Left lung (tissue), 10 donors: ENCODE measurements around the gene AGBL2. TPM values are rescaled to one million over a fixed set of nuclear protein-coding genes. Genes with fewer than 3 reads are reported as not detected.
A peak's percentile ranks its signal among the peaks of the same experiment; 100 is the strongest.

Experiments used
- ATAC-seq: fragments of 200-7000 bp; cut with Tn5 transposase; one replicate; pipeline ENCODE4 v1.9.1; 2020; ENCODE audit warnings: moderate library complexity
- DNase-seq, 4 donors: peaks; one replicate each; pipeline ENCODE4 v3.0.0-alpha.2; 2013 to 2020
- H3K27ac ChIP-seq, 2 donors: fragments of 200-600 bp; sonication (generic) in 1 of 2; one replicate each; pipeline versions ENCODE4 v1.5.0 to v1.8.0; 2020 to 2021
- H3K27me3 ChIP-seq, 2 donors: fragments of 200-600 bp; sonication (generic) in 1 of 2; one replicate each; pipeline versions ENCODE4 v1.5.0 to v1.8.0; 2020 to 2021
- H3K36me3 ChIP-seq, 2 donors: fragments of 200-600 bp; sonication (generic) in 1 of 2; one replicate each; pipeline versions ENCODE4 v1.5.0 to v1.8.0; 2020 to 2021
- H3K4me1 ChIP-seq, 2 donors: fragments of 200-600 bp; one replicate each; pipeline ENCODE4 v1.8.0; 2021
- H3K4me3 ChIP-seq, 2 donors: fragments of 200-600 bp; sonication (generic) in 1 of 2; one replicate each; pipeline versions ENCODE4 v1.5.0 to v1.8.0; 2020 to 2021; ENCODE audit warnings: mild to moderate bottlenecking in 1 of 2
- H3K9me3 ChIP-seq, 2 donors: fragments of 200-600 bp; sonication (generic) in 1 of 2; one replicate each; pipeline versions ENCODE4 v1.5.0 to v1.8.0; 2020 to 2021
- CTCF ChIP-seq, 2 donors: fragments of 200-600 bp; sonication (generic) in 1 of 2; IDR thresholded peaks; one replicate each; pipeline versions ENCODE4 v1.5.0 to v1.8.0; 2021; ENCODE audit warnings: antibody characterized with exemption in 2 of 2
- intact Hi-C, 2 donors: fragments of 100-400 bp; cut with DNase I; formaldehyde crosslinking; loops; one replicate each; pipeline versions ENCODE4 v1.11.2 to v1.14.2; 2022
- polyA plus RNA-seq, 6 donors: library from polyadenylated mRNA; unstranded; fragments of 120-200 nt; gene quantifications; one replicate each; pipeline ENCODE4 v1.2.1, GENCODE V29; 2013; ENCODE audit not compliant: insufficient read length in 6 of 6
- total RNA-seq, 2 donors: library from RNA; stranded (reverse); fragmentation: NEBNext Ultra II Directional; extraction: Animal tissue kit (Norgen Biotek cat#: 25700); gene quantifications; one replicate each; pipeline ENCODE4 v1.2.1, GENCODE V29; 2021
- donor health status: DM: no; HTN: yes; CAD: no.
- donor health status: DM: no; HTN: no; CAD: no.

Gene AGBL2
- total and polyA plus RNA-seq, 8 donors, result 2.1 to 14.8 (median 8.7) TPM

- no peaks in the 10 kb centered on the region for H3K9me3 ChIP-seq
- ATAC-seq (no peak), DNase-seq (peak in 2 of 4 donors; percentile 54 to 66)
- peaks cover 11 to 100% of the 10 kb centered on the region in 2 donors for H3K36me3 ChIP-seq
- H3K4me1 ChIP-seq, result no peaks in the 10 kb centered on the region
- TF ChIP-seq CTCF (IDR thresholded peaks at IDR 0.05), result no peak
- H3K4me3 ChIP-seq, result no peak overlapping the region
- no peaks in the 10 kb centered on the region for H3K27me3 ChIP-seq
- intact Hi-C loops, result no loop called here
- H3K27ac ChIP-seq, result no peak overlapping the region
Measured at GRCh38 chr11:47732271-47732670, 17.1 kb upstream of the AGBL2 start.

GRCh38 chr11:47731475-47731874 lies 16.3 kb upstream of the AGBL2 start:
- ATAC-seq (no peak), DNase-seq (peak in 1 of 4 donors; percentile 3)
- Histone ChIP-seq H3K27ac (no peak overlapping the region), H3K27me3 (no peaks in the 10 kb centered on the region), H3K36me3 (peaks cover 11 to 100% of the 10 kb centered on the region in 2 donors), H3K4me1 (no peaks in the 10 kb centered on the region), H3K9me3 (no peaks in the 10 kb centered on the region), H3K4me3 (no peak overlapping the region)
- intact Hi-C loops, result no loop called here
- no peak for TF ChIP-seq CTCF (IDR thresholded peaks at IDR 0.05)

GRCh38 chr11:47726878-47727514 lies 11.8 kb upstream of the AGBL2 start:
- Histone ChIP-seq H3K36me3 (peaks cover 6 to 100% of the 10 kb centered on the region in 2 donors), H3K4me1 (peaks cover 0 to 22% of the 10 kb centered on the region in 2 donors), H3K9me3 (no peaks in the 10 kb centered on the region), H3K27ac (no peak overlapping the region), H3K4me3 (no peak overlapping the region), H3K27me3 (no peaks in the 10 kb centered on the region)
- intact Hi-C loops, result no loop called here
- DNase-seq (no peak), ATAC-seq (no peak)
- no peak for TF ChIP-seq CTCF (IDR thresholded peaks at IDR 0.05)

GRCh38 chr11:47726118-47726442 lies 10.9 kb upstream of the AGBL2 start:
- Histone ChIP-seq H3K9me3 (no peaks in the 10 kb centered on the region), H3K4me1 (peaks cover 0 to 22% of the 10 kb centered on the region in 2 donors), H3K27me3 (no peaks in the 10 kb centered on the region), H3K27ac (no peak overlapping the region), H3K4me3 (no peak overlapping the region), H3K36me3 (peaks cover 5 to 100% of the 10 kb centered on the region in 2 donors)
- intact Hi-C loops, result no loop called here
- DNase-seq (no peak), ATAC-seq (no peak)
- no peak for TF ChIP-seq CTCF (IDR thresholded peaks at IDR 0.05)

GRCh38 chr11:47725442-47726117 lies 10.4 kb upstream of the AGBL2 start:
- Histone ChIP-seq H3K27ac (no peak overlapping the region), H3K27me3 (no peaks in the 10 kb centered on the region), H3K4me3 (no peak overlapping the region), H3K4me1 (peaks cover 0 to 22% of the 10 kb centered on the region in 2 donors), H3K9me3 (no peaks in the 10 kb centered on the region), H3K36me3 (peaks cover 5 to 100% of the 10 kb centered on the region in 2 donors)
- intact Hi-C loops, result no loop called here
- no peak for ATAC-seq
- no peak for TF ChIP-seq CTCF (IDR thresholded peaks at IDR 0.05)
- no peak for DNase-seq
